IMR-90 (cell line): Measurements from ENCODE around the gene TXNDC16.

Experiments used
- BHLHE40 ChIP-seq: fragments of 150-350 bp; IDR thresholded peaks from 2 replicates; pipeline ENCODE4 v1.6.1; 2016; ENCODE audit warnings: mild to moderate bottlenecking, low read depth, low read length
- MXI1 ChIP-seq: IDR thresholded peaks from 2 replicates; pipeline ENCODE4 v1.6.1; 2012; ENCODE audit warnings: low read depth, mild to moderate bottlenecking, low read length, moderate library complexity, borderline replicate concordance
- POLR2A ChIP-seq: IDR thresholded peaks from 2 replicates; pipeline ENCODE4 v1.6.1; 2012; ENCODE audit warnings: mild to moderate bottlenecking, low read depth, low read length
- RAD21 ChIP-seq: IDR thresholded peaks from 2 replicates; pipeline ENCODE4 v1.6.1; 2012; ENCODE audit warnings: low read length, improper control_type of control experiment
- SMC3 ChIP-seq: fragments of 150-350 bp; IDR thresholded peaks from 2 replicates; pipeline ENCODE4 v1.6.1; 2016; ENCODE audit warnings: low read depth, mild to moderate bottlenecking, antibody characterized with exemption, low read length, moderate library complexity
- TF ChIP-seq, protein P1 (sequence below): conservative IDR thresholded peaks from 2 replicates; pipeline ENCODE4 v1.5.1; 2012; ENCODE audit warnings: mild to moderate bottlenecking, low read depth, low read length, improper control_type of control experiment

DNA sequence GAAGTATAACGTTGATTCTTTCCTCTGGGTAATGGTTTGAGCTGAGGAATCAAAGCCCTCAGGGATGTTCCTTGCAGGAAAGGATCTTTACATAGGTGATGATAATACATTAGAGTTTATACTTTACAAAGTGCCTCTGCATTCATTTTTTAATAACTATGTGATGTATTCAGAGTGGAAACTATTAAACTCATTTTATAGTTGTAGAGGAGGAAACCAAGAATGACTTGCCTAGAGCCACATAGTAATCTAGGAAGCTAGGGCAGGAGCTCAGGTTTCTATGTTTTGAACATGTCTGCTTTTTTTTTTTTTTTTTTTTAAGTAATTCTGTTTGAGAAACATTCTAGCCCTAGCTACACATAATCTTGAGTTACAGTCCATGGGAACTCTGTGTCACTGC lies 117.3 kb downstream of the TXNDC16 start:
- TF ChIP-seq, protein P1, sequence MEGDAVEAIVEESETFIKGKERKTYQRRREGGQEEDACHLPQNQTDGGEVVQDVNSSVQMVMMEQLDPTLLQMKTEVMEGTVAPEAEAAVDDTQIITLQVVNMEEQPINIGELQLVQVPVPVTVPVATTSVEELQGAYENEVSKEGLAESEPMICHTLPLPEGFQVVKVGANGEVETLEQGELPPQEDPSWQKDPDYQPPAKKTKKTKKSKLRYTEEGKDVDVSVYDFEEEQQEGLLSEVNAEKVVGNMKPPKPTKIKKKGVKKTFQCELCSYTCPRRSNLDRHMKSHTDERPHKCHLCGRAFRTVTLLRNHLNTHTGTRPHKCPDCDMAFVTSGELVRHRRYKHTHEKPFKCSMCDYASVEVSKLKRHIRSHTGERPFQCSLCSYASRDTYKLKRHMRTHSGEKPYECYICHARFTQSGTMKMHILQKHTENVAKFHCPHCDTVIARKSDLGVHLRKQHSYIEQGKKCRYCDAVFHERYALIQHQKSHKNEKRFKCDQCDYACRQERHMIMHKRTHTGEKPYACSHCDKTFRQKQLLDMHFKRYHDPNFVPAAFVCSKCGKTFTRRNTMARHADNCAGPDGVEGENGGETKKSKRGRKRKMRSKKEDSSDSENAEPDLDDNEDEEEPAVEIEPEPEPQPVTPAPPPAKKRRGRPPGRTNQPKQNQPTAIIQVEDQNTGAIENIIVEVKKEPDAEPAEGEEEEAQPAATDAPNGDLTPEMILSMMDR: no peak
- TF ChIP-seq POLR2A: no peak
- no peak for TF ChIP-seq BHLHE40
- TF ChIP-seq SMC3: no peak
- TF ChIP-seq RAD21: no peak
- no peak for TF ChIP-seq MXI1
